Chondrocyte (in vitro differentiated cells): ENCODE data around the gene CPSF4L. TPM values are rescaled to one million over a fixed set of nuclear protein-coding genes. Genes with fewer than 3 reads are reported as not detected.
"Not testable (repeated sequence)": the region's sequence is repeated elsewhere in the genome, so short reads cannot be mapped to it uniquely, and the experiment has no call there.

Source experiments
- DNase-seq: peaks from one replicate; pipeline ENCODE4 v3.0.0; 2021; ENCODE audit warnings: mixed read lengths, low spot score
- H3K27ac Mint-ChIP-seq: one replicate; pipeline ENCODE4 v1.8.0; 2021; ENCODE audit warnings: mild to moderate bottlenecking, moderate library complexity, mixed read lengths; ENCODE audit not compliant: unreplicated experiment
- H3K27me3 Mint-ChIP-seq: 2 replicates; pipeline ENCODE4 v1.8.0; 2021; ENCODE audit warnings: low read depth, mixed read lengths
- H3K36me3 Mint-ChIP-seq: 2 replicates; pipeline ENCODE4 v1.8.0; 2021; ENCODE audit warnings: low read depth, mixed read lengths
- H3K4me1 Mint-ChIP-seq: 2 replicates; pipeline ENCODE4 v1.8.0; 2021; ENCODE audit warnings: low read depth, mild to moderate bottlenecking, mixed read lengths
- H3K4me3 Mint-ChIP-seq: one replicate; pipeline ENCODE4 v1.8.0; 2021; ENCODE audit warnings: mild to moderate bottlenecking, moderate library complexity, mixed read lengths; ENCODE audit not compliant: unreplicated experiment
- H3K9me3 Mint-ChIP-seq: 2 replicates; pipeline ENCODE4 v1.8.0; 2021; ENCODE audit warnings: low read depth, mixed read lengths
- total RNA-seq: library from RNA; stranded (reverse); gene quantifications from 3 replicates; pipeline ENCODE4 v1.2.1, GENCODE V29; 2021
- TF ChIP-seq, protein P1 (sequence below): fragments of 200-600 bp; sonication (generic); IDR thresholded peaks from 2 replicates; pipeline ENCODE4 v1.5.0; 2021; ENCODE audit warnings: antibody characterized with exemption, mild to moderate bottlenecking, moderate library complexity

CPSF4L gene
- total RNA-seq, 1 donor from 2014 or later, result not detected

DNA sequence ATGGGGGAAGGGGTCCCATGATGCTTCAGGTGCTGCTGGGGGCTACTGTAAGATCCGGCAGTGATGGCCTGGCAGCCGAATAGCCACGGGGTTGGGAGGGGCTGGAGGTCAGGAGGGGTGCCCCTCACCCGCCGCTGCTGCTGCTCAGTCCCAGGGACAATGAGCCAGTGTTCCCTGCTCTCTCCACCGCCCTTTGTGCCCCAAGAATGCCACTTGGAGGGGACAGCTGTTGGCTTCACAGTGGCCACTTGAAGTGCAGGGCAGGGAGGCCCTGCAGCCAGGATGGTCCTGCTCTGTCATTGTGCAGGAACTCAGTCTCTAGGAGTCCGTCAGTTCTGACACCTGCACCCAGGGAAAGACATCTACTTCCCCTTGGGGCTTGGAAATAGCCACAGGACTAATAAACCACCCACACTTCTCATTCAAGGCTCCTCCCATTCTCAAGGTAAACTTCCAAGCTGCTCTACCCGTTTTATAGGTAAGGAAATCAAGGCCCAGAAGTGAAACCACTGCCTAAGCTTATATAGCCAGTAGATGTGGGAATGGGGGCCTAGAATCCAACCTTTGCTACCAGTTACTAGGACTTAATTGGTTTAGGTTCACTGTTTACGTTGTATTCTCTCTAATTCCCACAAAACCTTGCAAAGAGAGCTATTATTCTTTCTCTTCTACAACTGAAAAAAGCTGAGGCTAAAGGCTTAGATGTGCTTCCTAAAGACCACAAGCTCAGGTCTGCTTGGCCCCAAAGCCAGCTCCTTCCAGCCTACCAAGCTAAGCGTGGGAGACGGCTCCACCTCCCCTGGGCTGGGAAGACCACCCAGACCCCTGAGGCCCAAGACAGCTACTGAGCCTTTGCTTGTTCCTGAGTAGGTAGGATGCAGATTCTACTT lies 6.2 kb upstream of the CPSF4L start:
- Mint-ChIP-seq H3K27me3 (no peaks in the 10 kb centered on the region), H3K4me3 (no peak overlapping the region), H3K36me3 (no peaks in the 10 kb centered on the region), H3K27ac (no peak overlapping the region), H3K4me1 (no peaks in the 10 kb centered on the region), H3K9me3 (no peaks in the 10 kb centered on the region)
- TF ChIP-seq, protein P1, sequence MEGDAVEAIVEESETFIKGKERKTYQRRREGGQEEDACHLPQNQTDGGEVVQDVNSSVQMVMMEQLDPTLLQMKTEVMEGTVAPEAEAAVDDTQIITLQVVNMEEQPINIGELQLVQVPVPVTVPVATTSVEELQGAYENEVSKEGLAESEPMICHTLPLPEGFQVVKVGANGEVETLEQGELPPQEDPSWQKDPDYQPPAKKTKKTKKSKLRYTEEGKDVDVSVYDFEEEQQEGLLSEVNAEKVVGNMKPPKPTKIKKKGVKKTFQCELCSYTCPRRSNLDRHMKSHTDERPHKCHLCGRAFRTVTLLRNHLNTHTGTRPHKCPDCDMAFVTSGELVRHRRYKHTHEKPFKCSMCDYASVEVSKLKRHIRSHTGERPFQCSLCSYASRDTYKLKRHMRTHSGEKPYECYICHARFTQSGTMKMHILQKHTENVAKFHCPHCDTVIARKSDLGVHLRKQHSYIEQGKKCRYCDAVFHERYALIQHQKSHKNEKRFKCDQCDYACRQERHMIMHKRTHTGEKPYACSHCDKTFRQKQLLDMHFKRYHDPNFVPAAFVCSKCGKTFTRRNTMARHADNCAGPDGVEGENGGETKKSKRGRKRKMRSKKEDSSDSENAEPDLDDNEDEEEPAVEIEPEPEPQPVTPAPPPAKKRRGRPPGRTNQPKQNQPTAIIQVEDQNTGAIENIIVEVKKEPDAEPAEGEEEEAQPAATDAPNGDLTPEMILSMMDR, result no peak
- no peak for DNase-seq

DNA sequence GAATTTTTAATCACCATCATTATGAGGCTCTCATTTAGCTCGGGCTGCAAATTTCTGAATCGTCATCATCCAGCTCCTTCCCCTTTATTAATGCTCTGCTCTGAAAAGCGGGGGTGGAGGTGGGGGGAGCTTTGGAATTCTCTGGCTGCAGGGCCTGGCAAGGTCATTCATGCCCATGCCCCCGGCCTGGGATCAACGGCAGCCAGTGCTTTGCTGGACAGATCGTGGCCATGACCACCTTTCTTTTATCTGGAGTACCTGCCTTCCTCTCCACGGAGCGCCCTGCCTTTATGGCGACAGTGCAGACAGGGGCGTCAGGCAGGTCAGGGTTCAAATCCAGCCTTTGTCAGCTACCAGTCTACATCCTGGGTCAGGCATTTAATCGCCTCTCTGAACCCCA lies 5.1 kb upstream of the CPSF4L start:
- no peaks in the 10 kb centered on the region for H3K27me3 Mint-ChIP-seq
- TF ChIP-seq, protein P1, result no peak
- no peak for DNase-seq
- no peaks in the 10 kb centered on the region for H3K36me3 Mint-ChIP-seq
- H3K9me3 Mint-ChIP-seq, result no peaks in the 10 kb centered on the region
- H3K4me3 Mint-ChIP-seq, result no peak overlapping the region
- no peak overlapping the region for H3K27ac Mint-ChIP-seq
- H3K4me1 Mint-ChIP-seq, result peaks cover 3% of the 10 kb centered on the region

DNA sequence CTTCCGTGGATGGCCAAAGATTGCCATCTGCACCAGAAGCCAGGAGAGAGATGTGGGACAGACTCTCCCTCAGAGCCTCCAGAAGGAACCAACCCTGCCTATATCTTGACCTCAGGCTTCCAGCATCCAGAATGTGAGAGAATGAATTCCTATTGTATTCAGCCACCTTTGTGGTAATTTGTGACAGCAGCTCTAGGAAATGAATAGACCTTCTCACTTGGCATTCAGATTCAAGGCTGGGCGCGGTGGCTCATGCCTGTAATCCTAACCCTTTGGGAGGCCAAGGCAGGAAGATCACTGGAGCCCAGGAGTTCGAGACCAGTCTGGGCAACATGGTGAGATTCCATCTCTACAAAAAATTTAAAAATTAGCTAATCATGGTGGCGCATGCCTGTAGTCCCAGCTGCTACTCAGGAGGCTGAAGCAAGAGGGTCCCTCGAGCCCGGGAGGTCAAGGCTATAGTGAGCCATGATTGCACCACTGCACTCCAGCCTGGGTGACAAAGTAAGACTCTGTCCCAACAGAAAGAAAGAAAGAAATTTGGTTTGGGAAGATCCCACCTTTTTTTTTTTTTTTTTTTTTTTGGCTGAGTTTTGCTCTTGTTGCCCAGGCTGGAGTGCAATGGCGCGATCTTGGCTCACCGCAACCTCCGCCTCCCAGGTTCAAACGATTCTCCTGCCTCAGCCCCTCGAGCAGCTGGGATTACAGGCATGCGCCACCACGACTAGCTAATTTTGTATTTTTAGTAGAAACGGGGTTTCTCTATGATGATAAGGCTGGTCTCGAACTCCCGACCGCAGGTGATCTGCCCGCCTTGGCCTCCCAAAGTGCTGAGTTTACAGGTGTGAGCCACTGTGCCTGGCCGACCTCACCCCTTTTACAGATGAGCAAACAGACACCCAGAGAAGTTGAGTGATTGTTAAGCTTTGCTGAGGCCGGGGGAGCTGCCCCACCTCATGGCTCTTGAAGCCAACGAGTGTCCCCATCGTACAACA lies 4.3 kb upstream of the CPSF4L start:
- Mint-ChIP-seq H3K27me3 (no peaks in the 10 kb centered on the region), H3K36me3 (no peaks in the 10 kb centered on the region), H3K4me3 (no peak overlapping the region), H3K27ac (no peak overlapping the region), H3K9me3 (no peaks in the 10 kb centered on the region), H3K4me1 (peaks cover 3% of the 10 kb centered on the region)
- no peak for DNase-seq
- TF ChIP-seq, protein P1, result no peak

DNA sequence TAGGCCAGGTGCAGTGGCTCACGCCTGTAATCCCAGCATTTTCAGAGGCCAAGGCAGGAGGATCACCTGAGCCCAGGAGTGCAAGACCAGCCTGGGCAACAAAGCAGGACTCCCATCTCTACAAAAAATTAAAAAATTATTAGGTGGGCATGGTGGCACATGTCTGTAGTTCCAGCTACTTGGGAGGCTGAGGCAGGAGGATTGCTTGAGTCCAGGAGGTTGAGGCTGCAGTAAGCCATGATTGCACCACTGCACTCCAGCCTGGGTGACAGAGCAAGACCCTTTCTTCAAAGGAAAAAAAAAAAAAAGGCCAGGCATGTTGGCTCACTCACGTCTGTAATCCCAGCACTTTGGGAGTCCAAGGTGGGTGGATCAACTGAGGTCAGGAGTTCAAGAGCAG lies 2.8 kb upstream of the CPSF4L start:
- not testable (repeated sequence) for H3K4me1 Mint-ChIP-seq, DNase-seq, H3K4me3 Mint-ChIP-seq, H3K27ac Mint-ChIP-seq, H3K36me3 Mint-ChIP-seq, H3K27me3 Mint-ChIP-seq, H3K9me3 Mint-ChIP-seq

DNA sequence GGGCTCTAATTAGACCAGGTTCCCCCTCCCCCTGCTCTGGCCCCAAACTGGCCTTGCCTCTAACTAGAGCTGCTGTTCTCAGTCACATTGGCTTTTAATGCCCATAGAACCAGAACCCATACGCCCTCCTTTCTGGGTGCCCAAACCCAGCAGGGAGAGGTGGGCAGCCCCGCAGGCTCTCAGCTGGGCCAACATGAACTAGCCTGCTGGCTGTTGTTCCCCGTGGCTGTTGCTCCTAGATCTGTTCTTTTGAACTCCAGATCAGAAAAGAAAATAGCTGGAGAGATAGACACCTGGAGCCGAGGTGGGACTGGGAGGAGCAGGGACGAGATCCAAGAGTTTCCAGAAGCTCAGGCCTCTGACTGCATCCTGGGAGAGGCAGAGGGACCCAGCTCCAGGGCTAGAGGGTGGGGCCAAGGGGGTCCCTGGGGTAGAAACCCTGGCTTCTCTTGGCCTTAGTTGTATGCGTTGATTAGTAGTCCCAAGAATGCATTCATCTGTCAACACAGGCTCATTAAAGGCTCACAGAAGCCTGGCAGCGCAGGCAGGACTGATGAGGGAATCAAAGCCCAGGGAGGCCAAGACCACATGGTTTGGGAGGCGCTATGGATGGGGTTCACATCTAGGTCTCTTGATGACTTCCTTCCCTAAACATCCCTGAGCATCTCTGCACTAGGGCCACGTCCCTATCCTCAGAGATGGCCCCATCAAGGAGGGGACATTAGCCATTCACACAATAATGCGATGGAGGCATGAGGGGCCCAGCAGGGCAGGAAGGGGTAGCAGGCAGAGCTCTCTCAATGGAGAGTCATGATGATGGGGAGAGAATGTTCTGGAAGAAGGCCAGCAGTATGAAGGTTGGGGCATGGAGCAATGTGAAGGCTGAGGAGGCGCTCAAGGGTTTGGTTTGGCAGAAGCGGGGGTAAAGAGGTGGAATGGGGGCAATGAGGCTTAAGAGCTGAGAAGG lies 1.3 kb upstream of the CPSF4L start:
- H3K27ac Mint-ChIP-seq, result no peak overlapping the region
- H3K4me3 Mint-ChIP-seq, result no peak overlapping the region
- TF ChIP-seq, protein P1, result no peak
- peaks cover 6% of the 10 kb centered on the region for H3K4me1 Mint-ChIP-seq
- peak; percentile 34 for DNase-seq
- H3K9me3 Mint-ChIP-seq, result no peaks in the 10 kb centered on the region
- H3K36me3 Mint-ChIP-seq, result no peaks in the 10 kb centered on the region
- H3K27me3 Mint-ChIP-seq, result no peaks in the 10 kb centered on the region
